Immature natural killer cell (primary cell): ENCODE measurements around the gene JAM3. TPM values are rescaled to one million over a fixed set of nuclear protein-coding genes. Genes with fewer than 3 reads are reported as not detected.

Experiments used
- DNase-seq, 3 donors: peaks; one replicate each; pipeline ENCODE4 v3.0.0; 2022; ENCODE audit warnings: mixed read lengths in 1 of 3
- H3K27ac Mint-ChIP-seq, 6 donors: one replicate each; pipeline ENCODE4 v1.8.0; 2020; ENCODE audit warnings: mixed read lengths in 6 of 6, mild to moderate bottlenecking in 5 of 6, inconsistent platforms in 4 of 6, moderate library complexity in 3 of 6
- H3K27me3 Mint-ChIP-seq, 3 donors: one replicate each; pipeline ENCODE4 v1.8.0; 2020 to 2021; ENCODE audit warnings: low read depth in 3 of 3, mild to moderate bottlenecking in 3 of 3, mixed read lengths in 3 of 3, moderate library complexity in 3 of 3, inconsistent platforms in 1 of 3
- H3K36me3 Mint-ChIP-seq, 3 donors: one replicate each; pipeline ENCODE4 v1.8.0; 2020; ENCODE audit warnings: mixed read lengths in 3 of 3, inconsistent platforms in 2 of 3, mild to moderate bottlenecking in 2 of 3
- H3K4me1 Mint-ChIP-seq, 2 donors: one replicate each; pipeline ENCODE4 v1.8.0; 2020; ENCODE audit warnings: inconsistent platforms in 2 of 2, mild to moderate bottlenecking in 2 of 2, mixed read lengths in 2 of 2, moderate library complexity in 1 of 2
- H3K4me3 Mint-ChIP-seq, 5 donors: one replicate each; pipeline ENCODE4 v1.8.0; 2020; ENCODE audit warnings: mild to moderate bottlenecking in 5 of 5, mixed read lengths in 5 of 5, inconsistent platforms in 3 of 5, moderate library complexity in 3 of 5
- H3K9me3 Mint-ChIP-seq, 6 donors: one replicate each; pipeline ENCODE4 v1.8.0; 2020; ENCODE audit warnings: mild to moderate bottlenecking in 6 of 6, mixed read lengths in 6 of 6, inconsistent platforms in 4 of 6, moderate library complexity in 3 of 6
- polyA plus RNA-seq, 3 donors: library from polyadenylated mRNA; unstranded; fragments of 300-500 nt; fragmentation: Illumina TruSeq; gene quantifications; one replicate each; pipeline ENCODE4 v1.2.3, GENCODE V29; 2021

The JAM3 gene
- polyA plus RNA-seq, 3 donors from 2014 or later = 1.6 to 1.9 TPM; not detected in 1

DNA sequence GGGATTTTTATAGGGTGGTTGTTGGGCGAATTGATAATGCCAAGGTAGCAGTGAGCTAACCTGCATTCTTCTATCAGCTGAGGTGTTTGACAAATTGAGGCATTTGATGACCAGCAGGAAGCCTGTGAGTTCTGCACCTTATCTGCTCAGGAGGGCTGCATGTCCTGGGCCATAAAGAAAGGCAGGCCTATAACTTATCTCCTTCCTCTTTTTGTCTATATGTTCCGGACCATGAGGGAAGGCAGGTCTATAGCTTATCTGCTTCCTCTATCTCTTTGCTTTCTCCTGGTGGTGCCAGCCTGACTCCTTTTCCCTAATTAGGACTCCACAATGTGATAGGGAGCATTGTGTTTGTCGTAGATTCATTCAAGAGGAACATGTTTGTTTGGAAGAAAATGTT is 8.6 kb upstream of the JAM3 start:
- Mint-ChIP-seq H3K27me3 (peaks cover 6 to 14% (median 13%) of the 10 kb centered on the region in 3 donors), H3K36me3 (no peaks in the 10 kb centered on the region), H3K27ac (peak overlapping the region in 1 of 6 donors; percentile 37), H3K4me1 (no peaks in the 10 kb centered on the region), H3K4me3 (no peak overlapping the region), H3K9me3 (no peaks in the 10 kb centered on the region)
- DNase-seq = no peak

DNA sequence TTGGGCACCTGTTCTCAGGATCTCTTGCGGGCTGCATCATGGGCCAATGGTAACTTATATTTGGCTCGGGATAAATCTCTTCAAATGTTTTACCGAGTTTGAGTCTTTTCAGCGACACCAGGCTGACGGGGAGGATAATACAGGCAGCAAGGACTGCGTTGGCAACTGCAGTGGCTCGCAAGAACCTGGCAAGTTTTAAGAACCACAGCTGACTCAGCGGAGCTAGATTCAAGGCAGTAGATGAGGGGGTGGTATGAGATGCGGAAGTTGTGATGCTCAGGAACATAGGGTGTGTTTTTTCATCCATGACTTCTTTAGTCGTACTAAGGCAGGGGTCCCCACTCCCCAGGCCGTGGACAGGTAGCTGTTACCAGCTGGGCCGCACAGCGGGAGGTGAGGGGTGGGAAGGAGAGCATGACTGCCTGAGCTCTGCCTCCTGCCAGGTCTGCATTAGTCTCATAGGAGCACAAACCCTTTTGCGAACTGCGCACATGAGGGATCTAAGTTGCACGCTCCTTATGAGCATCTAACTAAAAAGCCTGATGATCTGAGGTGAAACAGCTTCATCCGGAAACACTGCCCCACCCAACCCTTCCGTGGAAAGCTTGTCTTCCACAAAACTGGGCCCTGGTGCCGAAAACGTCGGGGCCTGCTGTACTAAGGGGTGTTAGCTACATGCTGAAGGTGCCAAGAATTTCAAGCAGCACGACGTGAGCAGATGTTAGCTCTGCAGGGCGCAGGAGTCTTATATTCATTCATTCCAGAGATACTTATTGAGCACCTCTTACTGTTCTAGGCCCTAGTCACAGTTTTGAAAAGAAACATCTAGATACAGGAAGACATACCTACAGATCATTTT is 6.4 kb upstream of the JAM3 start:
- no peak overlapping the region for H3K27ac Mint-ChIP-seq
- no peaks in the 10 kb centered on the region for H3K36me3 Mint-ChIP-seq
- H3K4me3 Mint-ChIP-seq = no peak overlapping the region
- H3K4me1 Mint-ChIP-seq = no peaks in the 10 kb centered on the region
- no peak for DNase-seq
- H3K27me3 Mint-ChIP-seq = peaks cover 9 to 15% (median 10%) of the 10 kb centered on the region in 3 donors
- no peaks in the 10 kb centered on the region for H3K9me3 Mint-ChIP-seq

DNA sequence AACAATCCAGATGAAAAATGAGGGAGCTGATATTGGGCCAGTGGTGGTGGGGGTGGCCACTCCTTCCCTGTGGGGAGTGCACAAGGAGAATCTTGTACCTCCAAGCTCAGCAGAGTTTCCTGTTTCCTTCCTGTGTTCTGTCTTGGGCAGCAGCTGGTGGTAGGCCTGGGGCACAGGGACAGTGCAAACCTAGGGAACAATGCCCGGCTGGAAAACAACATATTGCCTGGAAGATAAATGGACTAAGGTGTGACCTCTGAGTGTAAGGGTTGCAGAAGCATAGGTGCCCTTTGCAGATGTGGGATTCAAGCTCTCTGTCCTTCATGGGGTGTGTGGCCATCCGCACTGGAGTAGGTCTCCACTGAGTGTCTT is 5.8 kb upstream of the JAM3 start:
- Mint-ChIP-seq H3K4me3 (no peak overlapping the region), H3K27me3 (peaks cover 9 to 18% (median 10%) of the 10 kb centered on the region in 3 donors), H3K4me1 (no peaks in the 10 kb centered on the region), H3K36me3 (no peaks in the 10 kb centered on the region), H3K9me3 (no peaks in the 10 kb centered on the region), H3K27ac (no peak overlapping the region)
- DNase-seq = no peak

DNA sequence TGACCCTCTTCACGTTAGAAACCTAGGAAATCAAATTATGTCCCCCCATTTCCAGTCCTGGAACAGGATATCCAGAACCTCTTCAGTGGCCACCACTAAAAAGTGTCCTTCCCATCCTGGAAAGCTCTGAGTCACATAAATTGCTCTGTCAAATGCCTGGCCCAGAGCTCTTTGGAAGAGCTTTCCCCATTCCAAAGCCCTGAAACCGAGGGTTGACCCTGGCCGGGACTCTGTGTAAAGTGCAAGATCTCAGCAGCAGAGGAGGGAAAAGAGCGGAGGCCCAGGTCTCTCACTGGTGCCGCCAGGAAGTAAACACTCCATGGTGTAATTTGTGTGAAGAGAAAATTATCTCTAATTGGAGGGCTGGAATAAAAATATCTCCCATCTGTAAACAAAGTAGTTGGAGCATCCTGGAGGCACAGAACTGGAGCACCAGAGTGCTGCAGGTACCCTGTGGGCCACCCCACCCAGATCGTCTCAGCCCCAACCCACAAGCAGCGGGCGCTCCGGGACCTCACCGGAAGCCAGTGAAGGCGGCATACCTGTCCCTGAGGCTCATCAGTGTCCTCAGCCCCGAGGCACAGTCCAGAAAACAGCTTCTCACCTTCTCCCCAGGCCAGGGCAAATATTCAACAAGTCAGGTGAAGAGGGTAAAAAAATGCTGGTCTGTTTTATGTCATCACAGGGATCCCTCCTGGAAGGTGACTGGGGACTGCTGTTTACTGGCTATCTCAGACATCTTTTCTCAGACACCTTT is 4.7 kb upstream of the JAM3 start:
- Mint-ChIP-seq H3K27ac (no peak overlapping the region), H3K9me3 (no peaks in the 10 kb centered on the region), H3K36me3 (no peaks in the 10 kb centered on the region), H3K4me1 (peaks cover 6 to 8% of the 10 kb centered on the region in 2 donors), H3K27me3 (peaks cover 14 to 21% (median 14%) of the 10 kb centered on the region in 3 donors), H3K4me3 (no peak overlapping the region)
- no peak for DNase-seq

DNA sequence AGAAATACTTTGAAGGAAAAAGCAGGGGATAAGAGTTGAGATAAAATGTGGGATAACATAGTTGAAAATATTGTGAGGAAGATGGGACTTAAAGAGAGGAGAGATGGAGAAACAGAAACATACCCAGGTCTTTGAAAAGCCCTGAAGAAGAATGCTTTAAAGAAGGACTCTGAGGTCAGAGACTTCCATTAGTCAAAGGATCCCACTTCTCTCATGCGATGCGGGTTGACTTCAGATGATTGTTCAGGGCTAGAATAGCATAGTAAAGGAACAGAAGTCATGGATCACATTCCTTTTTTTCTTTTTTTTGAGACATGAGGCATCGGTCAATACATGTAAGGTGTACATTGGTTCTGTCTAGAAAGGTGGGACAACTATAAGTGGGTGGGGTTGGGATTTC is 3.5 kb upstream of the JAM3 start:
- Mint-ChIP-seq H3K9me3 (no peaks in the 10 kb centered on the region), H3K4me1 (peaks cover 7 to 8% of the 10 kb centered on the region in 2 donors), H3K36me3 (no peaks in the 10 kb centered on the region), H3K27me3 (peaks cover 10 to 22% (median 20%) of the 10 kb centered on the region in 3 donors), H3K4me3 (no peak overlapping the region), H3K27ac (peak overlapping the region in 1 of 6 donors; percentile 1)
- no peak for DNase-seq

DNA sequence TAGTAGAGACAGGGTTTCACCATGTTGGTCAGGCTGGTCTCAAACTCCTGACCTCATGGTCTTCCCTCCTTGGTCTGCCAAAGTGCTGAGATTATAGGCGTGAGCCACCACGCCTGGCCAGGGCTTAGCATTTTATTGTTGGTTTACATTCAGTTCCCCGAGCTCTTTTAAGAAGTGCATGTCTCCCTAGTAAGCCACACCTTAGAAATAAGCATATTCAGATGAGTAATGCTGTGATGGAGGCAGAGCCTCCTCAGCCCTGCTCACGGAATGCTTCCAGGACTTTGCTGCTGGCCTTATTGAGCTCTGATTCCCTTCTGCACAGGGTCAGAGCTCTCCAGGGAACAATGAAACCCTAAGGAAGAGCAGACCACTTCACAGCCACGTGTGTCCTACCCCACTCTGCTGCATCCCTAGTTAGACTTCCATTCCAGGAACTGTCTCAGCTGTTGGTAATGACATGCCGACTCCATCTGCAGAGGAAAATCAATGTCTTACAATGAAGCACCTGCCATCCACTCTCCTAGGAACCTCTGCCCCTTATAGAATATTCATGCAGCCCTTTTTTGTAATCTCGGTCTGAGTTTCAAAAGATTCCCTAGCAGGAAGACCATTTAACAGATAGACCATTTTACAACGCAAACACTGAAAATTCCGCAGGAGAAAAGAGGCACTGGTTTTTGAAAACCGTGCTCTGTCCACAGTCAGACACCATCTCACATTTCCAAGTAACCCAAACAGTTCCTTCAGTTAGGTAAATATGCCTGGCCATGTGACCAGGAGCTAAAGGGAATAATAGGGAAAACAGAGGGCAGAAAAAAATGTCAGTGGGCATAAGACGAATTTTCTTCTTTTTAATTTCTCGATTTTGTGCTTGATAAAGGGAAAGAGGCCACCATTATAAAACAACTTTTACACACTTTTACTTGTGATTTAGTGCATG is 1.7 kb upstream of the JAM3 start:
- H3K27me3 Mint-ChIP-seq = peaks cover 10 to 22% (median 19%) of the 10 kb centered on the region in 3 donors
- H3K4me1 Mint-ChIP-seq = peaks cover 7 to 8% of the 10 kb centered on the region in 2 donors
- H3K9me3 Mint-ChIP-seq = no peaks in the 10 kb centered on the region
- H3K36me3 Mint-ChIP-seq = no peaks in the 10 kb centered on the region
- H3K27ac Mint-ChIP-seq = peak overlapping the region in 1 of 6 donors; percentile 10
- no peak overlapping the region for H3K4me3 Mint-ChIP-seq
- no peak for DNase-seq

DNA sequence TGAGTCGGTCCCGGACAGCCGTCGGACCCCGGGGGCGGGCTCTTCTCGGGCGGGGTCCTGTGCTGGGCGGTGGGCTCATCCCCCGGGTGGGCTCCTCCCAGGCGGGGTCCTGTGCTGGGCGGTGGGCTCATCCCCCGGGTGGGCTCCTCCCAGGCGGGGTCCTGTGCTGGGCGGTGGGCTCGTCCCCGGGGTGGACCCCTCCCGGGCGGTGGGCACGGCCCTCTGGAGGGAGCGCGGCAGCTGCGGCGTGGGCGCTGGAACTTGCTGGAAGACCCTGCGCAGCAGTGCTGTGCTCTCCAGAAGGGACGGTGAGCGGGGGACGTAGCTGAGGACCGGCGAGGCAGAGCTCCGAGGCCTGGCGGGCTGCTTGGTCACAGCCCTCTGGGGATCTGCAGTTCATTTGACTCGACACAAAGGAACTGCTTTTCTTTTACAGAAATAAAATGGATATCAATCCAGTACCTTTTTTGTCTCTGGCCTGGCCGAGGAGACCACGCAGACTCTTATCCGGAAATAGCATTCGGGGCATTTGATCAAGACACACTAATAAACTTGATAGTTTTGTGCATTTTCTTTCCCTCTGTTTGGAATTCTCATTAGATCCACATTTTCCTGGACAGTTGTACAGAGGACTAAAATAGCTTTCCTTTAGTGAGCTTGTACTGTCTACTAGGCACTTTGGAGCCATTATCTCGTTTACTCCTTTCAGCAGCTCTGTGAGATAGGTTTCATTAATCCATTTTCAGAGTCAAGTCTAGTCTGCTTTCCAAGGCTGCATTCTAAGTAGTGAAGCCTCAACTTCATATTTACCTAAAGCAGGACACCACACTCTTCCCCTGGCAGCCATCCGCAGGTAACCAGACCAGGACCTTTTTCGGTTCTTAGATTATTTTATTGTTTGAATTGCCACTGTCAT is 812 bp downstream of the JAM3 start:
- no peak for DNase-seq
- Mint-ChIP-seq H3K27ac (peak overlapping the region in 4 of 6 donors; percentile 11 to 54 (median 45)), H3K4me3 (peak overlapping the region; percentile 7 to 68 (median 50)), H3K36me3 (no peaks in the 10 kb centered on the region), H3K27me3 (peaks cover 10 to 19% (median 18%) of the 10 kb centered on the region in 3 donors), H3K4me1 (peaks cover 7 to 8% of the 10 kb centered on the region in 2 donors), H3K9me3 (no peaks in the 10 kb centered on the region)

DNA sequence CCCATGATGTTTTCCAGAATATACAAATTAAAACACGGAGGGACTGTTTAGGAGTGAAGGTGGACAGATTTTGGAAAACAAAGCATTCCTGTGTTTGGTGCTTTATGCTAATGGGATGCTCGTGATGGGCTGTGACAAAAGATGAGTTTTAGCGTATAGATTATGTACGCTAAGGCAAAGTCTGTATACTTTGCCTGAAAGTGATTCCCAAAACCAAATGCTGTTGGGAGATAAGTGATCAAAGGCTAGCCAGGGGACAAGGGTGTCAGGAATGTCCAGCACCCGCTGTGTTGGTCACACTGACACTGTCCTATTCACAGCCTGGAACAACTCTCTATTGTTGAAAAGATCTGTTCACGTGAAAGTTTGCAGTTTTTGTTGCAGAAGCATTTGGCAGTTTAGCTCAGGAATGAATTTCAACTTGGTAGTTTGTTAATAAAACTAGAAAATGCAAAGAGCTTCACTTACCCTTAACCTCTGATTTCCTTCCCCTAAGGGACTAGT is 1.5 kb downstream of the JAM3 start:
- Mint-ChIP-seq H3K36me3 (no peaks in the 10 kb centered on the region), H3K27me3 (peaks cover 10 to 24% (median 21%) of the 10 kb centered on the region in 3 donors), H3K4me1 (peaks cover 7 to 8% of the 10 kb centered on the region in 2 donors), H3K9me3 (no peaks in the 10 kb centered on the region), H3K4me3 (peak overlapping the region in 3 of 5 donors; percentile 6 to 54 (median 7)), H3K27ac (peak overlapping the region in 1 of 6 donors; percentile 23)
- no peak for DNase-seq

DNA sequence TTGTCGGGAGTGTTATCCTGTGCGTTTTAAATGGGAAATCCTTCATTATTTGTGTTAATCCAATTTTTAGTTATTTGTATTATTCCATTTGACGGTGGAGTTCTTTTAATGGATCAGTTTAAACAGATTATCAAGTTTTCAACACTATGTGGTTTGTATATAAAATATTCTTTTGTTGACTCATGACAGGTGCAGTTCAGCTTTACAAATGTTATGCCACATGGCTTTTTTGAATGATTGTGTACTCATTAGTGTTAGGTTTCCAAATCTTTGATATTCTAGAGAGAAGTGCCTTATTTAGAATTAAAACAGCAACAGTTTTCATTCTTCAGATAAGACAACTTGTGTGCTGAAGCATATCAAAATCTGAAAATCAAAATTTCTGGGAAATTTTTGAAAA is 2.4 kb downstream of the JAM3 start:
- Mint-ChIP-seq H3K27ac (no peak overlapping the region), H3K36me3 (no peaks in the 10 kb centered on the region), H3K4me1 (peaks cover 7 to 8% of the 10 kb centered on the region in 2 donors), H3K4me3 (no peak overlapping the region), H3K27me3 (peaks cover 6 to 24% (median 22%) of the 10 kb centered on the region in 3 donors), H3K9me3 (no peaks in the 10 kb centered on the region)
- no peak for DNase-seq

DNA sequence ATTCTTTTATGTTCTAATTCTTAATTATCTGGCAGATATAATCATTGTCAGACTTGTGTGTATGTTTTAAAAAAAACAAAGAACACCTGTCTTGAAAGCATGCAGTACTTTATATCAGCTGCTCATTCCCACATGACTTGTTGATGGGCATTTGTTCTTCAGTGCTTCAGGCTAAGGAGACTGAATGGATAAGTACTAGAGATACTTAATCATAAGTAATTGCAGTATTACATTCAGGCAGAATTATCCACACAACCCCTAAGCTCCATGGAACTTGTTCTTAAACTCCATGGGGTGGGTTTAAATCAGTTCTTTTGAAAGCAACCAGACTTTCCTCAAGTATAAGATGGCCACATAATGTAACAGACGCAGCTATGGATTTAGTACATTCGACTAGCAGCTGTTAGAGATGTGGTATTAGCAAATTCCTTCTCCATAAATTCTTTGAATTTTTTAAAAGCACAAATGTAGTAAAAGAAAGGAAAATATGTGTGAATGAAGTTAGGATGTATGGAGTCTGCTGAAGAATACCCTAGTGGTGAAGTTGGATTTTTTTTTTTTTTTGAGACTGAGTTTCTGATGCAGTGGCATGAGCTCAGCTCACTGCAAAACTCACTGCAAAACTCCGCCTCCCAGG is 3.0 kb downstream of the JAM3 start:
- Mint-ChIP-seq H3K4me3 (no peak overlapping the region), H3K27ac (no peak overlapping the region), H3K36me3 (no peaks in the 10 kb centered on the region), H3K27me3 (peaks cover 5 to 24% (median 24%) of the 10 kb centered on the region in 3 donors), H3K9me3 (no peaks in the 10 kb centered on the region), H3K4me1 (peaks cover 7 to 8% of the 10 kb centered on the region in 2 donors)
- no peak for DNase-seq

DNA sequence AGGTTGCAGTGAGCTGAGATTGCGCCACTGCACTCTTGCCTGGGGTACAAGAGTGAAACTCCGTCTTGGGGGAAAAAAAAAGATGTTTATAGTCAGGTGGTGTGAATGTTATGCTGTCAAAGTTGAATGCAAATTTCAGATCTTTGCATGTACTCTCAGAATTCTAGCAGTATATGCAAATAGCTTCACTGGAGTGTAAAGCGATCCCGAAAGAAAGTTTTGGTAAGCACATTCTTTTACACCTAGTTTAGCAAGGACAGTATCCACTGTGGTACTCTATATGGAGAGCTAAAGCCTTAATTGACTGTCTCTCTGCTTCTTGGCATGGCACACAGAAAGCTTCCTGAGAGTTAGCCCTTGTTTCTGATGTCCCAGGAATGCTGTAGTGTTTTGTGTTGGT is 4.0 kb downstream of the JAM3 start:
- H3K4me3 Mint-ChIP-seq = no peak overlapping the region

DNA sequence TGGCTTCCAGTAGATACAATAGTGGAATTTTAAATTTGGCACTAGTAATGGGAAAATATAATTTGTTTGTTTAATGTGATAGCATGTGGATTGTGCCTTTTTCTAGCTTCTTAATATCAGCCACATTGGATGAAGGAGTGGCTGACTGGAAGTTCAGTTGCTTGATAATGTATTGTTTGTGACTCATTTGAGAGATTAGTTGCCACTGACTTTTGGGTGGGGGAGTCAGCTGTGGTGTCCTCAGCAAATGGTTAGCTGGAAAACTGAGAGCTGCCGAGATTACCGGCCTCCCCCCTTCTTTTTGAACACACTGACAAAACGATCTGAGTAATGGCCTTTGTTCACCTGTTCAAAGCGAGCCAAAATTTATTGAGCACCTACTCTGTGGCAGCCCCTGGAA is 5.5 kb downstream of the JAM3 start:
- Mint-ChIP-seq H3K4me3 (no peak overlapping the region), H3K27me3 (peaks cover 6 to 20% (median 15%) of the 10 kb centered on the region in 3 donors)

More for the DNA sequence above, 4.0 kb downstream of the JAM3 start:
- no peaks in the 10 kb centered on the region for H3K9me3 Mint-ChIP-seq
- H3K4me1 Mint-ChIP-seq = peaks cover 7 to 8% of the 10 kb centered on the region in 2 donors
- DNase-seq = no peak
- peaks cover 5 to 24% (median 20%) of the 10 kb centered on the region in 3 donors for H3K27me3 Mint-ChIP-seq
- H3K27ac Mint-ChIP-seq = no peak overlapping the region
- no peaks in the 10 kb centered on the region for H3K36me3 Mint-ChIP-seq

More for the DNA sequence above, 5.5 kb downstream of the JAM3 start:
- Mint-ChIP-seq H3K4me1 (peaks cover 0 to 1% of the 10 kb centered on the region in 2 donors), H3K36me3 (no peaks in the 10 kb centered on the region), H3K27ac (no peak overlapping the region), H3K9me3 (no peaks in the 10 kb centered on the region)
- no peak for DNase-seq
